ENCODE results near the gene CBARP. TPM values are rescaled to one million over a fixed set of nuclear protein-coding genes. Genes with fewer than 3 reads are reported as not detected.

CBARP gene
- polyA plus RNA-seq, 1 of the 3 experiments (the other 2 are of a cell fraction), result 5.1 TPM

DNA sequence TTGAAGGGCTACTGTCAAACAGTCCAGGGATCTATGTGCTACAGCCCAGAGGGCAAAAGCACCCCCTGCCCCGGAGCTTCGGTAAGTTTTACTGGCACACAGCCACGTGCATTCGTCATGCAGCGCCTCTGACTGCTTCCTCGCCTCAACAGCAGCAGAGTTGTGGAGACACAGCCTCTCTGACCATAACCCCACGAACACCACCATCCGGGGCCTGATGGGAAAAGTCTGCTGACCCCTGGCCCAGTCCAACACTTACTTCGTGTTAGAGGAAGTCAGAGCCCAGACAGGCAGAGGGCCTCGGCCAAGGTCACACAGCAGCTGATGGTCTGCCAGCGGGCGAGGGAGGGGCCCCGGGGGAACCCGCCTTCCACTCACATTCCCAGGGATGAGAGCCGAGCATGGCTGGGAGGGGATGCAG is 5.1 kb downstream of the CBARP start (continued):
- TF ChIP-seq TEAD4 (IDR thresholded peaks at IDR 0.05; ENCODE audit: borderline replicate concordance, insufficient read depth) (no peak), TCF12 (IDR thresholded peaks at IDR 0.05) (no peak)

DNA sequence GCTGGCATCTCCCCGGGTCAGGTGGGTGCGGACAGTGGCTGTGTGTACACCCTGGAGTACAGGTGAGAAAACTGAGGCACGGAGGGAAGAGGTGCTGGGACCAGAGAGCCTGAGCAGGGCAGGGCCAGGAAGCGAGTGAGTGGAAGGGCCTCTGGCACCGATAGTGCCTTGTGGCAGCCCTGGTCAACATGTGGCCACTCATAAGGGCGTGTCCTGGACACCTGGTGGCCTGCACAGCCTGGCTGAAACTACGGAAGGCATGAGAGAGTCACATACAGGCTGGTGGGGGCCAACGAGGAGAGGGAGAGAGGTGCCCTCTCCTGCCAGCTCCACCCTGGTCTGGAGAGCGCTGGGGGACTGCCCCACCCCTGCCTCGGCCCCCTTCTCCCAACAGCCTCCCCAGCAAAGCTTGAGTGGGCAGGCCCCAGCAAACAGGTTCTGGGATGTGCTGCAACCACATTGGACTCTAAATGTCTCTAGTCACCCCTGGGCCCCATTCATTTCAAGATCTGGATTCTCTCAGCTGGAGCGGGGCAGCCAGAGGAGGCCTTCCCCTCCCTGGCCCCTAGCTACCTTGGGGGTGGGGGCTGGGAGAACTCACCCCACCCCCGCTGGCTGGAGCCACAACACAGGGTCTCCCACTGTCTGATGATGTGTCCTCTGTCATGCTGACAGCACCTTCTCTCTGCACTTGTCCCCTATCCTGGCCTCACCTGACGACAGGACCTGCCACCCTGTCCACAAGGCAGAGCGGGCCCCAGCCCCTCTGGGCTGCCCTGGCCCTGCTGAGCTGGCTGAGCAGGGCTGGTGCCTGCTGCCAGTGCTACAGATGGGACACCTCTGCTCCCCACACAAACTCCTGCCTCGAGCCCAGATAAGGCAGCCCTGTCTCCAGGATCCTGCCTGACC is 5.8 kb downstream of the CBARP start:
- Histone ChIP-seq H2AFZ (ENCODE audit: low read depth) (no peak overlapping the region), H3K4me1 (ENCODE audit: control insufficient read depth in 1 of 2, insufficient read depth in 2 of 2, low read depth in 1 of 2, low read length in 1 of 2) (peaks cover 0 to 9% of the 10 kb centered on the region in 2 experiments; a peak in 1 of 4 replicates), H3K79me2 (ENCODE audit: insufficient read depth) (peaks cover 11% of the 10 kb centered on the region; the same call in 1 of the 2 replicates), H3K9ac (no peak overlapping the region), H3K4me3 (ENCODE audit: low read depth in 2 of 2, low read length in 1 of 2) (no peak overlapping the region), H3K9me2 (no peaks in the 10 kb centered on the region), H3K27ac (ENCODE audit: low read depth in 2 of 2, low read length in 1 of 2) (no peak overlapping the region), H4K20me1 (ENCODE audit: insufficient read depth) (peaks cover 24% of the 10 kb centered on the region), H3F3A (replicated peaks; ENCODE audit: insufficient read depth) (peaks cover 14% of the 10 kb centered on the region), H3K9me3 (no peaks in the 10 kb centered on the region), H3K27me3 (ENCODE audit: insufficient read depth) (no peaks in the 10 kb centered on the region), H3K4me2 (no peak overlapping the region), H3K36me3 (replicated peaks in 1 of 2; ENCODE audit: control insufficient read depth in 1 of 2, insufficient read depth in 2 of 2, low read length in 1 of 2) (peaks cover 0 to 55% of the 10 kb centered on the region in 2 experiments)
- 95% methylated on average over 9 of the region's 15 CpGs for WGBS (ENCODE audit: low lambda C conversion rate)
- TF ChIP-seq FOXM1 (IDR thresholded peaks at IDR 0.05; ENCODE audit: low read depth) (no peak), SIN3A (IDR thresholded peaks at IDR 0.05; ENCODE audit: borderline replicate concordance, low read depth, low read length) (no peak), MEF2A (IDR thresholded peaks at IDR 0.05; ENCODE audit: borderline replicate concordance, low read depth) (no peak), NRF1 (IDR thresholded peaks at IDR 0.05; ENCODE audit: low read depth, low read length) (no peak), RFX5 (IDR thresholded peaks at IDR 0.05; ENCODE audit: low read length) (no peak), TEAD4 (IDR thresholded peaks at IDR 0.05; ENCODE audit: borderline replicate concordance, insufficient read depth) (no peak), FOSL2 (IDR thresholded peaks at IDR 0.05; ENCODE audit: borderline replicate concordance, low read depth) (no peak)
- TF ChIP-seq, protein P1, sequence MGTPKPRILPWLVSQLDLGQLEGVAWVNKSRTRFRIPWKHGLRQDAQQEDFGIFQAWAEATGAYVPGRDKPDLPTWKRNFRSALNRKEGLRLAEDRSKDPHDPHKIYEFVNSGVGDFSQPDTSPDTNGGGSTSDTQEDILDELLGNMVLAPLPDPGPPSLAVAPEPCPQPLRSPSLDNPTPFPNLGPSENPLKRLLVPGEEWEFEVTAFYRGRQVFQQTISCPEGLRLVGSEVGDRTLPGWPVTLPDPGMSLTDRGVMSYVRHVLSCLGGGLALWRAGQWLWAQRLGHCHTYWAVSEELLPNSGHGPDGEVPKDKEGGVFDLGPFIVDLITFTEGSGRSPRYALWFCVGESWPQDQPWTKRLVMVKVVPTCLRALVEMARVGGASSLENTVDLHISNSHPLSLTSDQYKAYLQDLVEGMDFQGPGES (IDR thresholded peaks at IDR 0.05; ENCODE audit: low read depth, low read length), result no peak
- TF ChIP-seq, protein P2, sequence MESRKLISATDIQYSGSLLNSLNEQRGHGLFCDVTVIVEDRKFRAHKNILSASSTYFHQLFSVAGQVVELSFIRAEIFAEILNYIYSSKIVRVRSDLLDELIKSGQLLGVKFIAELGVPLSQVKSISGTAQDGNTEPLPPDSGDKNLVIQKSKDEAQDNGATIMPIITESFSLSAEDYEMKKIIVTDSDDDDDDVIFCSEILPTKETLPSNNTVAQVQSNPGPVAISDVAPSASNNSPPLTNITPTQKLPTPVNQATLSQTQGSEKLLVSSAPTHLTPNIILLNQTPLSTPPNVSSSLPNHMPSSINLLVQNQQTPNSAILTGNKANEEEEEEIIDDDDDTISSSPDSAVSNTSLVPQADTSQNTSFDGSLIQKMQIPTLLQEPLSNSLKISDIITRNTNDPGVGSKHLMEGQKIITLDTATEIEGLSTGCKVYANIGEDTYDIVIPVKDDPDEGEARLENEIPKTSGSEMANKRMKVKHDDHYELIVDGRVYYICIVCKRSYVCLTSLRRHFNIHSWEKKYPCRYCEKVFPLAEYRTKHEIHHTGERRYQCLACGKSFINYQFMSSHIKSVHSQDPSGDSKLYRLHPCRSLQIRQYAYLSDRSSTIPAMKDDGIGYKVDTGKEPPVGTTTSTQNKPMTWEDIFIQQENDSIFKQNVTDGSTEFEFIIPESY (IDR thresholded peaks at IDR 0.05; ENCODE audit: borderline replicate concordance, low read depth), result no peak
- TF ChIP-seq, protein P3, sequence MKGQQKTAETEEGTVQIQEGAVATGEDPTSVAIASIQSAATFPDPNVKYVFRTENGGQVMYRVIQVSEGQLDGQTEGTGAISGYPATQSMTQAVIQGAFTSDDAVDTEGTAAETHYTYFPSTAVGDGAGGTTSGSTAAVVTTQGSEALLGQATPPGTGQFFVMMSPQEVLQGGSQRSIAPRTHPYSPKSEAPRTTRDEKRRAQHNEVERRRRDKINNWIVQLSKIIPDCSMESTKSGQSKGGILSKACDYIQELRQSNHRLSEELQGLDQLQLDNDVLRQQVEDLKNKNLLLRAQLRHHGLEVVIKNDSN (IDR thresholded peaks at IDR 0.05; ENCODE audit: borderline replicate concordance, low read depth), result no peak
- POLR2A ChIA-PET, result no interaction called here
- CTCF ChIA-PET, result interaction anchor here (1.2 to 5.7 kb wide), 4 partner anchors 10 to 119 kb away, joined by 3 to 82 read pairs (median 4); no protein-coding TSS in a partner anchor
- DNase-seq, result no peak

Data from SK-N-SH (cell line).